Spleen (tissue), 11 donors: ENCODE data around the gene EDAR. TPM values are rescaled to one million over a fixed set of nuclear protein-coding genes. Genes with fewer than 3 reads are reported as not detected.

Source experiments
- DNase-seq: peaks from one replicate; pipeline ENCODE4 v3.0.0-alpha.2; 2020
- H3K27ac ChIP-seq, 8 donors: fragments of 200-600 bp; sonication (generic) in 7 of 8; 1 replicate in 4 of 8; 2 replicates in 4 of 8; pipeline versions ENCODE4 v1.5.0 to v1.8.0; 2016 to 2021; ENCODE audit warnings: inconsistent platforms in 4 of 8, mild to moderate bottlenecking in 4 of 8, moderate library complexity in 1 of 8
- H3K27me3 ChIP-seq, 7 donors: fragments of 200-600 bp; sonication (generic) in 6 of 7; replicated peaks in 1 of 7; 1 replicate in 4 of 7; 2 replicates in 3 of 7; pipeline versions ENCODE4 v1.5.0 to v1.8.0; 2016 to 2021; ENCODE audit warnings: inconsistent platforms in 3 of 7, mild to moderate bottlenecking in 1 of 7
- H3K36me3 ChIP-seq, 6 donors: fragments of 200-600 bp; sonication (generic) in 5 of 6; 1 replicate in 4 of 6; 2 replicates in 2 of 6; pipeline versions ENCODE4 v1.5.0 to v1.8.0; 2016 to 2021; ENCODE audit warnings: inconsistent platforms in 2 of 6
- H3K4me1 ChIP-seq, 6 donors: fragments of 200-600 bp; sonication (generic) in 5 of 6; 1 replicate in 3 of 6; 2 replicates in 3 of 6; pipeline versions ENCODE4 v1.5.0 to v1.8.0; 2016 to 2021; ENCODE audit warnings: inconsistent platforms in 3 of 6
- H3K4me3 ChIP-seq, 8 donors: fragments of 200-600 bp; sonication (generic) in 7 of 8; 1 replicate in 4 of 8; 2 replicates in 4 of 8; pipeline versions ENCODE4 v1.5.0 to v1.8.0; 2016 to 2021; ENCODE audit warnings: inconsistent platforms in 4 of 8, mild to moderate bottlenecking in 4 of 8, moderate library complexity in 2 of 8
- H3K9me3 ChIP-seq, 8 donors: fragments of 200-600 bp; sonication (generic) in 7 of 8; 1 replicate in 4 of 8; 2 replicates in 4 of 8; pipeline versions ENCODE4 v1.5.0 to v1.8.0; 2016 to 2021; ENCODE audit warnings: inconsistent platforms in 4 of 8
- CTCF ChIP-seq, 11 experiments: fragments of 200-600 bp in 7 of 11; fragments of 450-650 bp in 4 of 11; sonication (generic) in 4 of 11; IDR thresholded peaks in 8 of 11; conservative IDR thresholded peaks in 3 of 11; 1 replicate in 7 of 11; 2 replicates in 4 of 11; pipeline versions ENCODE4 v1.4.0 to v1.8.0; 2016 to 2021; ENCODE audit warnings: antibody characterized with exemption in 11 of 11, inconsistent platforms in 4 of 11, mild to moderate bottlenecking in 1 of 11
- POLR2A ChIP-seq, 3 donors: fragments of 450-650 bp; IDR thresholded peaks; one replicate each; pipeline ENCODE4 v1.5.1; 2017; ENCODE audit warnings: antibody characterized with exemption in 3 of 3, mild to moderate bottlenecking in 1 of 3
- POLR2AphosphoS5 ChIP-seq, 3 donors: sonication (generic); formaldehyde crosslinking; IDR thresholded peaks; one replicate each; pipeline ENCODE4 v1.5.1; 2017; ENCODE audit warnings: antibody characterized with exemption in 3 of 3
- WGBS, 5 donors: extraction: QIAGEN DNeasy Blood & Tissue Kit in 3 of 5; methylation state at CpG; one replicate each; pipeline versions ENCODE4 v1.1.5 to v1.1.7; 2013 to 2018; 5-methylcytosine and 5-hydroxymethylcytosine counted together
- intact Hi-C: fragments of 100-400 bp; cut with DNase I; formaldehyde crosslinking; loops from one replicate; pipeline ENCODE4 v1.15.0; 2023; ENCODE audit warnings: low total_unique reads
- polyA plus RNA-seq, 3 donors: library from polyadenylated mRNA; stranded (reverse); fragments of 200-250 nt; gene quantifications; one replicate each; pipeline ENCODE4 v1.2.1, GENCODE V29; 2013
- total RNA-seq, 7 donors: library from RNA; depleted of rRNA in 3 of 7; stranded (reverse); fragments of >200 nt in 3 of 7; fragmentation: NEBNext Ultra II Directional in 4 of 7; extraction: Animal tissue kit (Norgen Biotek cat#: 25700) in 4 of 7; gene quantifications; one replicate each; pipeline versions ENCODE4 v1.1.0 to v1.2.1, GENCODE V29; 2016 to 2021
- donor health status: healthy with polysubstance abuse.
- donor health status: DM: no; HTN: no; CAD: no; lungs with moderate emphysema.
- donor health status: DM: no; HTN: no; CAD: no.
- donor health status: Bipolar disorder and iron deficiency.
- donor health status: healthy.
- donor health status: DM: no; HTN: no; CAD: no.
- donor health status: DM: yes; HTN: yes; CAD: no.

The EDAR gene
- total and polyA plus RNA-seq, 10 donors: 0.02 to 0.67 (median 0.15) TPM; not detected in 2

- no peak overlapping the region for H3K4me3 ChIP-seq
- H3K27me3 ChIP-seq: peaks cover 0 to 4% (median 0%) of the 10 kb centered on the region in 7 donors
- peak; percentile 66 for DNase-seq
- TF ChIP-seq POLR2A (IDR thresholded peaks at IDR 0.05): no peak
- no peak for TF ChIP-seq CTCF (IDR thresholded peaks at IDR 0.05 in 8 of 11, conservative IDR thresholded peaks at IDR 0.05 in 3 of 11)
- no peak for TF ChIP-seq POLR2AphosphoS5 (IDR thresholded peaks at IDR 0.05)
- H3K36me3 ChIP-seq: no peaks in the 10 kb centered on the region
- intact Hi-C loops: no loop called here
- 79 to 84% (median 82%) methylated on average over 17 to 20 of the region's 20 CpGs for WGBS, 5 donors
- no peaks in the 10 kb centered on the region for H3K9me3 ChIP-seq
- no peak overlapping the region for H3K27ac ChIP-seq
- no peaks in the 10 kb centered on the region for H3K4me1 ChIP-seq
Observed at GRCh38 chr2:108910541-108911396, 78.3 kb downstream of the EDAR start.

- Histone ChIP-seq H3K27me3 (peaks cover 0 to 4% (median 0%) of the 10 kb centered on the region in 7 donors), H3K4me3 (no peak overlapping the region), H3K4me1 (no peaks in the 10 kb centered on the region), H3K27ac (no peak overlapping the region), H3K36me3 (no peaks in the 10 kb centered on the region), H3K9me3 (no peaks in the 10 kb centered on the region)
- intact Hi-C loops: no loop called here
- peak; percentile 53 for DNase-seq
- WGBS, 5 donors: 81 to 90% (median 87%) methylated on average over 11 to 12 of the region's 12 CpGs
- TF ChIP-seq POLR2A (IDR thresholded peaks at IDR 0.05) (no peak), CTCF (IDR thresholded peaks at IDR 0.05 in 8 of 11, conservative IDR thresholded peaks at IDR 0.05 in 3 of 11) (no peak), POLR2AphosphoS5 (IDR thresholded peaks at IDR 0.05) (no peak)
Observed at GRCh38 chr2:108910011-108910431, 79.0 kb downstream of the EDAR start.

GRCh38 chr2:108909275-108909823 lies 79.7 kb downstream of the EDAR start:
- intact Hi-C loops: no loop called here
- 70 to 91% (median 78%) methylated on average over 9 of the region's 9 CpGs for WGBS, 5 donors
- H3K27me3 ChIP-seq: peaks cover 0 to 4% (median 0%) of the 10 kb centered on the region in 7 donors
- no peak for TF ChIP-seq CTCF (IDR thresholded peaks at IDR 0.05 in 8 of 11, conservative IDR thresholded peaks at IDR 0.05 in 3 of 11)
- TF ChIP-seq POLR2AphosphoS5 (IDR thresholded peaks at IDR 0.05): no peak
- no peak for TF ChIP-seq POLR2A (IDR thresholded peaks at IDR 0.05)
- H3K4me1 ChIP-seq: no peaks in the 10 kb centered on the region
- no peak overlapping the region for H3K27ac ChIP-seq
- H3K4me3 ChIP-seq: no peak overlapping the region
- peak; percentile 51 for DNase-seq
- no peaks in the 10 kb centered on the region for H3K36me3 ChIP-seq
- H3K9me3 ChIP-seq: no peaks in the 10 kb centered on the region

GRCh38 chr2:108908713-108909070 lies 80.3 kb downstream of the EDAR start:
- TF ChIP-seq POLR2A (IDR thresholded peaks at IDR 0.05): no peak
- TF ChIP-seq POLR2AphosphoS5 (IDR thresholded peaks at IDR 0.05): no peak
- TF ChIP-seq CTCF (IDR thresholded peaks at IDR 0.05 in 8 of 11, conservative IDR thresholded peaks at IDR 0.05 in 3 of 11): no peak
- no peaks in the 10 kb centered on the region for H3K36me3 ChIP-seq
- H3K27me3 ChIP-seq: peaks cover 0 to 4% (median 0%) of the 10 kb centered on the region in 7 donors
- no peak overlapping the region for H3K4me3 ChIP-seq
- H3K27ac ChIP-seq: no peak overlapping the region
- DNase-seq: no peak
- 57 to 81% (median 72%) methylated on average over 1 of the region's 1 CpG for WGBS, 5 donors
- intact Hi-C loops: no loop called here
- no peaks in the 10 kb centered on the region for H3K4me1 ChIP-seq
- H3K9me3 ChIP-seq: no peaks in the 10 kb centered on the region
